DMS 273 treated with DMSO at 0.1 percent for 48 hours (cell line): ENCODE measurements around the gene TK2.

ENCODE experiments used
- DNase-seq: peaks from one replicate; lab custom pipeline; 2025; lab: John Stamatoyannopoulos, UW

TK2 gene

DNA sequence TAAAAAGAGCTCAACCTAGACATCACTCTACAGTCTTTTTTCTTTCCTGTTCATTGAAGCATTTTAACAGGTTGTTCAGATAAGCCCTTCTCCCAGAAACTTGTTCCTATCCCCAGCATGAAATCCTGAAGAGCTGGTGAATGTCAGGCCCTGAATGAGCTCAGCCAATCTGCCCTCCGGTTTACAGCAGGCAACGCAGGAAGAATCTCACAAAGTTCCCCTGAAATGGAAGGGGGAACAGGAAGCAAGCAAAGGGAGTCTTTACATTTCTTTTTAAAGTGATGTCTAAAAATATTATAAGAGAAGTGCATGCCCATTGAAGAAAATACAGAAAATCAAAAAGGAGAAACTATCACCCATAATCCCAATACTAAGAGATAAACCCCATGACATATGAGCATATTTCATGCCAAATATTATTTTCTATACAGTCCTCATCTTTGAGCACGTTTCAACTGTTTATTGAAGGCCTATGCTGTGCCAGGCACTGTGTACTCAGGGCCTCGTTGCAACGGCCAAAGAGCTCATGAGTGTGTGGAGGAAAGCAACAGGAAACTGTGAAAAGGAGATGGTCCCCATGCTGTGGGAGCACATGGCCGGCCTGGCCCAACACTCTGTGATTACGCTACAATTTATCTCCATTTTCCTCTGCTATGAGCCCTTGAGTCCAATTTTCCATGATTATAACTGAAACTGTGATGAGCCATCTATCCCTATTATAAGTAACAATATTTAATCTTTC, 5.7 kb downstream of the TK2 start:
- DNase-seq, result no peak

DNA sequence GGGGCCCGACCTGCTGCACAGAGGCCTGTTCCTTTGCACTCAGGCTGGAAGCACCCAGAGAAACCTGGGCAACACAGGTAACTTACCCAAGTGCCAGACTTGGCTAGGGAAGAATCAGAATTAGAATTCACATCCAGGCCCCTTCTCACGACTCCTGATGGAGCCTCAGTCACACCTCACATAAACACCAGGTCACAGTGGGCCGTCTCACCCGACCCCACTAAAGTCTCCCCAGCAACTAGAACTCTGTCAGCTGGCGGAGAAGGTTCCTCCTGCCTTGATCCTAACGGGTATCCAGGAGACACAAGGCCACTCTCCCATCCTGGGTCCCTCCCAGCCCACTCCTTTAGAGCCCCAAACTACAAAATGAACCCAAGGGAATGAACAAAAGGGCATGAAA, 6.4 kb downstream of the TK2 start:
- no peak for DNase-seq

DNA sequence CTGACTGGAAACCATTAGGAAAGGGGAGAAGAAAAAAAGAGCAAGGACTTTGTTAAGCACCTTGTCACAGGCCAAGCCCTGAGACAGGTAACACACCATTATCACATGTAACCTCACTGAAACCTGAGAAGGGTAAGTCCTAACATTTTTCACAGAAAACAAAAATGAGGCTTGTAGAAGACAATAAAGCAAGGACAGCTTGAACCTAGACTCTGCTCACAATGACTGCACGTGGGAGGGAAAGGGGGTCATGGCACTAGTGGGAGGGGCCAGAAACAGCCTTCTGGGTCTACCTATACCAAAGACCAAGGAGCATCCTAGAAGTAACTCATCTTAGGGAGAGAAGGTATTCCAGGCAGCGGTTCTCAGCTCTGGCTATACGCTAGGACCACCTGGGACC, 7.5 kb downstream of the TK2 start:
- DNase-seq, result no peak

DNA sequence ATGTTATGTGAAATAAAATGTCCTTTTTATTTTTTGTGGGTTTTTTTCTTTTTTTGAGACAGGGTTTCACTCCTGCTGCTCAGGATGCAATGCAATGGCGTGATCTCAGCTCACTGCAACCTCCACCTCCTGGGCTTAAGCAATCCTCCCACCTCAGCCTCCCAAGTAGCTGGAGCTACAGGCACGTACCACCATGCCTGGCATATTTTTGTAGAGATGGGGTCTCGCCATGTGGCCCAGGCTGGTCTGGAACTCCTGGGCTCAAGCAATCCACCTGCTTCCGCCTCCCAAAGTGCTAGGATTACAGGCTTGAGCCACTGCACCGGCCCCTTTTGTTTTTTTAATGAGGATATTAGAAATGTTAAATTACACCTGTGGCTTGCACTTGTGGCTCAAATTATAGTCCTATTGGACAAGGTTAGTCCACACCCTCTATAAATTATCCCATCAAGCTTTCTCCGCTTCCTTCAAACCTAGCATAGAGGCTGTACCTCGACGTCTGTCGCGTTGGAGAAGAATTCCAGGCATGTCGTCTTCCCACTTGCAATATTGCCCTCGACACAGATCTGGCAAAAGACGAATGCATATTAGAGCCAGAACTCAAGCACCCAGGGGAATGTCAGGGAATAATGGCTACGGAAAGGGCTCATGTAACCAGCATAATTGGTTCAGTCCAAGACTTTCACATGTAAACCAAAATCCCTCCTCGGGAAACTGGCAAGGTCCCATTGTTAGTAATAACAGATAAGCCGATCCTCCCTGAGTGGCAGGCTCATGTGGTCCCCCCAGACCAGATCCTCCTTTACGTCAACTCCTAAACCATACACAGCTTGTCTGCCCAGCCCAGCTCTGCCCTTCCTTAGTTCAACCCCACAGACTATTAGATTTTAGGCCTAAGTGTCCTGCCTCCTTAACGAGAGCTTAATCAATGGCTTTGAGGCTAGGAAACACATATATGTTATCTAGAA, 8.2 kb downstream of the TK2 start:
- no peak for DNase-seq

DNA sequence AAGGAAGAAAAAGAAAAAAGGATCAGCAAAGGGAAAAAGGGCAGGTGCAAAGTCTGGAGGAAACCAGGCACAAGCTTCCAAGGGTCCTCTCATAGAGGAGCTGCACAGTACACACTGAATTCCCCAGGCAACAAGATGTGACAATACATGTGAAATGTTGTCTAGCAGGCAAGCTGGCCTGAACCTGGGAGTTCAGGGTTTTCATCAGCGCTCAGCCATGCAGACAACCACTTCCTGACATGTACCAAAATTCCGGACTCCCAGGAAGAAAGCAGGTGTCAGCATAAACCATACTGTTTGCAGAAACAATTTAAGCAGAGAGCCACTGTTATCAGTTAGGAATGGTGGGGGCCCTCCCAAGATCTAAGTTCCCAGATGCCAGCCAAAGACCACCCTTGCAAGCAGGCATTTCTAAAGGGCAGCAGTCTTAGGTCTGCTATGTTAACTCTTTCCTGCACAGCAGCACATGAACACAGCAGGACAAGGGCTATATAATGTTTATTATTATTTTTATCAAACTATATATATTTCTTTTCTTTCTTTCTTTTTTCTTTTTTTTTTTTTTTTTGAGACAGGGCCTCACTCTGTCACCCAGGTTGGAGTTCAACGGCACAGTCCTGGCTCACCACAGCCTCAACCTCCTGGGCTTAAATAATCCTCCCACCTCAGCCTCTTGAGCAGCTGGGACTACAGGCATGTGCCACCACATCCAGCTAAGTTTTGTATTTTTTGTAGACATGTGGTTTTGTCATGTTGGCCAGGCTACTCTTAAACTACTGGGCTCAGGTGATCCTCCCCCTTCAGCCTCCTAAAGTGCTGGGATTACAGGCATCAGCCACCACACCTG, 10.1 kb downstream of the TK2 start:
- DNase-seq, result no peak

DNA sequence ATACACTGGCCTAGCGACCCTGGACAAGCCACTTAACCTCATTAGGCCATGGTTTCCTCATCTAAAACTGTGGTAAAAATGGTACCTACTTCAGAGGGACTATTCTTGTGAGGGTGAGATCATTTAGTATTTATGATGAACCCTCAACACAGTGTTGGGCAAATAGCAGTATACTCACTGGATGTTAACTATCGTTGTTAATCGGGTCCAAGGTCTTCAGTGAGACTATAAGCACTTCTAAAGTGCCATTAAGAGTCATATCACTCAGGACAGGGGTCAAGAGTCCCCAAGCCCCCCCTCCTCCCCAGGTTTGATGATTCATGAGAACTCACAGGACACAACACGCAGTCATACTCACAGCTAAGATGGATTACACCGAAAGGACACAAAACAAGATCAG, 11.0 kb downstream of the TK2 start:
- DNase-seq, result no peak

DNA sequence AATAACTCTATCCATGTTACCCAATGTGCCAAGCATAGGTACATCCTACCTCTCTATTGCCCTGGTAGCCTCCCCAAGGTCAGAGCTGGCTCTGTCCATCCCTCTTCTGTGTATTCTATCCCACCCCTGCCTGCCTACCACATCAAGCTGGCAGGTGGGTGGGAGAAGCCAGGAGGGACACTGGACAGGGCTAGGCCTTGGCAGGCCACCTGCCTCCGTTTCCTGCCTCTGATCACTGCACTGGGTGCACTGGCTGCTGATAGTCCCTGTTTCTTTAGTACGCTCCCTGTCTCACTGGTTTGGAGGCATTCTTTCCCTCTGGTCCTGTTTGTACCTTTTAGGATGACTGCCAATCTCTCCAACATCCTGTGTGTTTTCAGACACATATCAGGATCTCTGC, 12.7 kb downstream of the TK2 start:
- no peak for DNase-seq

DNA sequence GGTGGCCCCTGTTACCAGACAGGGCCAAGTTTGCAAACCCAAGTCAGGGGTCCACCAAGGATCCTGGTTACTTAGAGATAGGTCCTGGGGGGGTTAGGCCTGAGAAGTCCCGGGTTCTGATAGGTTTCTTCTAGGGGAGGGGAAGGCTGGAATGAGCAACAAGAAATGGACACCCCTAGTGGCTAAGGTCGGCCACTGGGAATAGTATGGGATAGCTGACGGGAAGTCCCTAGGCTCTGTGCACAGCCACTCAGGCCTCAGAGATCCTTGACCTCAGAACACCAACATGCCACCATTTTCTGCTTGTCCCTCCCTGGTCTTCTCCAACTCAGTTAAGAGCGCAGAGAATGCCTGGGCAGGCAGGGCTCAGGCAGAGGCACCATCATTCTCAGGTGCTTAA, 13.4 kb downstream of the TK2 start:
- DNase-seq, result no peak

DNA sequence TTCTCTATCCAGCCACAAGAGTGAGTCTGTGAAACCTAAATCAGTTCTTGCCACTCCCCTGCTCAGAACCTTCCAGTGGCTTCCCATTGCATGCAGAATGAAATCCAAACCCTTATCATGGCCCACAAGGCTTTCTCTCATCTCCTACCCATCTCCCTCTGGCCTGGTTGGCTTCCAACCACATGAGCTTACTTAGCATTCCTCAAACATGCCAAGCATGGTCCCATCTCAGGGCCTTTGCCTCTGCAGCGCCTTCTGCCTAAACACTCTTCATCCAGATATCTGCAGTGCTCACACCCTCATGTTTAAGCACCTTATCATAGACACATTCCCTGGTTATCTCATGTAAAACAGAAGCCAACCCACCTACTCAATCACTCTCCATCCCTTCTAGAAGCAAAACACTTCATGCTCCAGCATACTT, 15.5 kb downstream of the TK2 start:
- no peak for DNase-seq

DNA sequence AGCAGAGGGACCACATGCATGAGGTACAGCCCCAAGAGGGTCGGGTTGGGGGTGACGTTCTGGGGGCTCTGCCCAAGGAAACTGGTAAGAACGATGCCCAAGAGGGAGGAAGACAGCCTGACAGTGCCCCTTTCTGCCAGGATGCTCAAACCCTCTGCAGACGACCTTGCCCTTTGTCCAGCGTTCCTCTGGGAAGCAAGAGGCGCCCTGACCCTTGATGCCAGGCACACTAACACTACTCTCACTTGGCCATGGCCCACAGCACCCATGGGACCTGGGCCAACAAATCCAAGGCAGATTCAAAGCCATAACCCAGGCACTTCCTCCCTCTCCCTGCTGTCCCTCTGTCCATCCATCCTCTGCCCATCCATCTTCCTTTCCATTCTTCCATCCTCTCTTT, 20.4 kb downstream of the TK2 start:
- no peak for DNase-seq

DNA sequence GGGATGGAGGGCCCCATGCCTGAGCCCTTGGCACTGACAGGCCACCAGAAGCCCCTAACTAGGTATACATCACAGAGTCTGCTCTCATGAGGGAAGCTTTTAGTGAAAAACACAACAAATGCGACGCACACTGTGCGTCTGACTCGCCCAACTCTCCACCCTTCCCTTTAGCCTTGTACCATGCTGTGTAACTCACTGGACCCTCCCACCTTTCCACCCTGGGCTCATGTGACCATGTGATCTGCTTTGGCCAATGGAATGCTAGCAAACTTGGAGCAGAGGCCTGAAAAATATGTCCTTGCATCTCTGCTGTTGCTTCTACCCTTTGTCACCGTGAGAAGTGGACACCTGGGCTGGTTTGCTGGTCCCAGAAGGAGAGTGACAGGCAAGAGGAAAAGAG, 21.6 kb downstream of the TK2 start:
- DNase-seq, result no peak

DNA sequence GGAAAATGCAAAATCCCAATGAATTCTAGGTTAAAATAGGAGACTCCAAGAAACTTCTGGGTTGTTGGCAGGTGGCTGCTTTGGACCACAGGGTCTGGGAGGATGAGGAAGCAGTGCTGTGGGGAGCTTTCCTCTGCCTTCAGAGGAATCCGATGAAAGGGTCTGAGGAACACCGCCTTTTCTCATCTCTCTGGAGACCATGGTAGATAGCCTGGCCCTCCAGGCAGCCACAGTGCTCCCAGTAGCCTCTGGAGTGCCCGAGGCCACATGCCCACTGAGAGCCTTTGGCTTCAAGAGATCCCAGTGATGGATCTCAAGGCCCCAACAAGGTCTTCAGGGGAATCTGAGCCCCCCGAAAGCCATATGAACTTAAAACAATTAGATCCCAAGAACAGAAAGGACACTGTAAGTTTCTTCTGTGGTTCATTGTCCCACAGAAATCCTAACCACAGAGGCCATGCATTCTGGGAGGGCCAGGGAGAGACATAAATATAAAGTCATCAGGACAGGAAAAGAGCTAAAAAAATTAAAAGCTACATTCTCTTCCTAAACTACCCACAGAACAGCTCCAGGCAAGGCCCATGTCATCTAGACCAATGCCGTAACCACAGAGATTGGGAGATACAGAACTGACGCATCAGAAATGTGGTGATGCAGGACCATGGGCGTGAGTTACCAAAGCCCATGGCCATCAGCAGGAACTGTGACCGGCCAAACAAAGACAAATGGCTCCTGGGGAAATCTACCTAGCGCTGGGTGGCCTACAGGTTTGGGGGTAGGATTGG, 24.3 kb downstream of the TK2 start:
- DNase-seq, result no peak

DNA sequence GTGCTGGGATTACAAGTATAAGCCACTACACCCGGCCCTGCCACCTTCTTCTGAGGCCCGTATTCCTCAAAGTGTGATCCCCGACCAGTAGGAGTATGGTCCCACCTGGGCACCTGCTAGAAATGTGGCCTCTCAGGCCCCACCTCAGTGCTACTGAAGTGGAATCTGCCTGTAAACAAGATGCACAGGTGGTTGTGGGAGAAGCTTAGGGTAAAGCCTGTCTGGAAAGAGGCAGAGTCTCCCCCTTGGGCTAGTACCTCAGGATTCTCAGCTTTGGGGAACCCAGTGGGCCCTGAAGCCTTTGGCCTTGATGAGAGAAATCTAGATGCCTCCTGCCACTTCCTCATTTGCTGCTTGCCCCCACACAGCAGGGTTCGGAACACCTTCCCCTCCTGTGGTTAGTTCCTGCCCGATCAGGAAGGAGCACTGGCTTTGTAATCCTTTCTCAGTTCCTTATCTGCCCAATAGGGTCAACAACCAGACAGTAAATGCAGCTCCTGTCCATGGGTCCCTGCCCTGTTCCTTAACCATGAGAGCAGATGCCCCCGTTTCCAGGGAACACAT, 25.2 kb downstream of the TK2 start:
- DNase-seq, result no peak

DNA sequence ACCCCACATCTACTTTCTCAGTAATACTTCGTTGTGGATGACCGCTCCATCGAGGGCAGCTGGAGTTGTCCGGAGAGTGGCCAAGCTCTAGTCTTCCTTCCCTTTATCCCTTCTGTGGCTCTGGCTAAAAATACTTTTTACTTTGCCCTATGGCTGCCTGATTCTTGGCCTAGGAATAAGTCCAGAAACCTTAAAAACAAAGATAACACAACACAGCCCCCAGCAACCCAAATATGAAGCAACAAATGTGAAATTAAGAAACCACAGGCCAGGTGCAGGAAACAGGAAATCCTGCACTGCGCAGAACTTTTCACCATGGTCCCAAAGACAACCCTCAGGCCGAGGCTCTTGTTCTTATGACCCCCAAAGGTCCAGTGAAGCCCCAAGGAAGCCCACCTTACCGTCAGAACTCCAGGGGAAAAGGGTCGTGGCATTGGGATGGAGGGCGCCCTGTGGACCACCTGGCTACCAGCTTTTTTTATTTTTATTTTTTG, 26.0 kb downstream of the TK2 start:
- no peak for DNase-seq

DNA sequence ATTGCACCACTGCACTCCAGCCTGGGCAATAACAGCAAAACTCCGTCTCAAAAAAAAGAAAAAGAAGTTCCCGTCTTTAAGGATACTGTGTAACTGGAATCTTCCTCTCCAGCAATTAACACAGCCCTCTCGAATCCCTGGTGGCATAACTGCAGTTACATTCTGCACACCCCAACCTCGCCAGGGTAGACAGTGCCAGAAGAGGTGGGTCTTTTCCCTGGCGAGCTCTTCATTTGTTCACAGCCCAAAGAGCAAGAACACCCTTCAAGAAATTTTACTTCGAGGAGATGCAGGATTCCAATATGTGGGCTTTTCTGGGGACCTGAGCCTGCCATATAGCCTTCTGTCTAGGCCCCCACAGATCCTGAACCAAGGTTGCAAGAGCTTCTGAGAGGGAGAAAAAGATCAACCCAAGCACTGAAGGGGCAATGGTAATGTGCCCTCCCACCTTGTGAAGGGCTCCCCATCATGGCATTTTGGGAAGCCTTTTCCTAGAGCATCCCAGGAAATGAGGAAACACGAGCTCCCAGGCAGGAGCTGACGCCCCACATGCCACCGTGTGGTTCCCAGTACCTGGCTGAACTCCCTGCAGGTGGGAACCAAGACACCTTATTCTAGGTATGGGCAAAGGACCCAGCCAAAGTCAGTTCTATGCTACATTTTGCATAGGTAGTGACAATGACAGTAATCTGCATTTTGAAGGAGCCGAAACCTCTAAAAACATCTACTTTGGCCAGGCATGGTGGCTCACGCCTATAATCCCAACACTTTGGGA, 26.9 kb downstream of the TK2 start:
- DNase-seq, result no peak

DNA sequence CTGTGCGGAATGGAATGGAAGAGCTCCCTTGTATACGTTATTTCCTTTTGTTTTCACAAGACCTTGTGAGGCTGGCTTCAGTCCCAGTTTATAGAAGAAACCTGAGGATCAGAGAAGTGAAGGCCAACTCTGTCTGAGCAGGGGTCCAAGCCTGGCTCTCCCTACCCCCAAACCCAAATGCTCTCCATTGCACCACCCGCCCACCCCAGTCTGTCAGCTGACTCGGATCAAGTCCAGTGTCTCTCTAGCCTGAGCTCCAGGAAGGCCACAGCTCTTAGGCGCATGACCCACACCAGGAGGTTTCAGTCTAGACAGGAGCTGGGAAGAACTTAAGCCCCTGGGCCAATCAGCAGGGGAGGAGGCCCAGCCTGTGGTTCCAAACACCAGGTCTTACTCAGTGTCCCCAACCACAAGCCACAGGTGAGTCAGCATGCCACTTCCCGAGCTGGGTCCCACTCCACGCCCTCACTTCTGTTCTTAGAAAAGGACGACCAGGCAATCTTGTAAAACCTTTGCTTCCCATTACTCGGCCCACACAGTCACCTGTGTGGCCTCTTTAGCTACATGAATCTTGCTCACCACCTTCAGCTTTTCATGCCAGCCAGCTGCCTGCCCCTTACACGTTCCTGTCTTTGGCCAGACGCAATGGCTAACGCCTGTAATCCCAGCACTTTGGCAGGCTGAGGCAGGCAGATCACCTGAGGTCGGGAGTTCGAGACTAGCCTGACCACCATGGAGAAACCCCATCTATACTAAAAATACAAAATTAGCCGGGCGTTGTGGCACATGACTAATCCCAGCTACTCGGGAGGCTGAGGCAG, 27.8 kb downstream of the TK2 start:
- DNase-seq, result no peak

DNA sequence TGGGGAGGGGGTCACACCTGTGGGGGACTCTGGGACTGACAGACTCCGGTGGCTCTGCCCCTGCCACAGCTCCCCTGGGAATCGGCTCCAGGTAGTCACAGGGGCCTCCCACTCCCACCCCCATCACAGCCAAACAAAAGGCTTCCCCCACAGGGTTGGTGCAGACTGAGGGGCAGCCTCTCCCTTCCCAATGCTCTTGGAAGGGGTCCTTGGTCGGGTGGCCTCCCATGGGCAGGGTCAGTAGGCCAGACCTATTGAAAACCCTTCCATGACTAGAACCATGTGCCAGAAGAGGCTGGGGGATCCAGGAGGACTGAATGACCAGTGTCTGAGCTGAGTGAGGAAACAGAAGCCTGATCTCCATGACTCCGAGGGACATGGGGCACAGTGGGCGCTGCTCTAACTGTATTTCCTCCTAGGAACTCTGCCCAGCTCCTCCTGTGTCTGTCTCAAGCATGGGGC, 28.6 kb downstream of the TK2 start:
- DNase-seq, result no peak

DNA sequence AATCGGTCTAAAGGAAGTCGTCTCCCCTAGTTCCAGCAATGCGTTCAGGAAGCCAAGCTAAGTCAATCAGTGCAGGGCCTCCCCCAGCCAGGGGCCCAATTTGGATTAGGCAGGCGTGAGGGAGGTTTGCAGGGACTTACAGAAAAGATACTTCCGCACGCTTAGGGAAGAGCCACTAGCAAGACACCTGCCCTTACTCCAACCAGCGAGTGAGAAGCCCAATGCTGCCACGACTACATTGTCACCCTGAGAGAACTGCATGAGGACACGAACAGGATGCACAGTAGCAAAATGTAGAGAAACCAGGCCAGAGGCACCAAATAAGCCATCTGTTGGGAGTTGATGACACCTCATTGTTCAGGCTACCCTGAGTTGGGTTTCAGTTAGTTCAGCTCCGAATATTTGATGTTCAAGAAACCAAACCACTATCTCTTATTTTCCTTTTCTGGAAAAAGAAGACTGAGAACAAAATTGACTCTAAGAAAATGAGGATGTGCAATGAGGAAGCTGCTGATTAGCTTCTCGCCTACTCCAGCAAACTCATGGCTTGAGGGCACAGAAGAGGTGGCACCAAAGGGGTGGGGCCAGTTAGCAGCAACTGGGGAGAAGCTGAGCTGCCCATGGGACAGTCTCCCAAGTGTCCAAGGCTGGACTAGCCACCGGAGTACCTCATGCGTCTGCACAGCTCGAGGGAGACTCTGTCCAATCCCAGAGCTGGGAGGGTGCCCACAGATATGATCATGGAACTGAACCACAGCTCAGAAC, 29.3 kb downstream of the TK2 start:
- no peak for DNase-seq
